Ishikawa (cell line): ENCODE measurements around the gene ITPR1.

Experiments used
- EGR1 ChIP-seq: IDR thresholded peaks from 2 replicates; pipeline ENCODE4 v1.6.1; 2012
- TF ChIP-seq, protein P1 (sequence below): IDR thresholded peaks from 2 replicates; pipeline ENCODE4 v1.6.1; 2012; ENCODE audit warnings: low read depth, mild to moderate bottlenecking

- no peak for TF ChIP-seq EGR1
- TF ChIP-seq, protein P1, sequence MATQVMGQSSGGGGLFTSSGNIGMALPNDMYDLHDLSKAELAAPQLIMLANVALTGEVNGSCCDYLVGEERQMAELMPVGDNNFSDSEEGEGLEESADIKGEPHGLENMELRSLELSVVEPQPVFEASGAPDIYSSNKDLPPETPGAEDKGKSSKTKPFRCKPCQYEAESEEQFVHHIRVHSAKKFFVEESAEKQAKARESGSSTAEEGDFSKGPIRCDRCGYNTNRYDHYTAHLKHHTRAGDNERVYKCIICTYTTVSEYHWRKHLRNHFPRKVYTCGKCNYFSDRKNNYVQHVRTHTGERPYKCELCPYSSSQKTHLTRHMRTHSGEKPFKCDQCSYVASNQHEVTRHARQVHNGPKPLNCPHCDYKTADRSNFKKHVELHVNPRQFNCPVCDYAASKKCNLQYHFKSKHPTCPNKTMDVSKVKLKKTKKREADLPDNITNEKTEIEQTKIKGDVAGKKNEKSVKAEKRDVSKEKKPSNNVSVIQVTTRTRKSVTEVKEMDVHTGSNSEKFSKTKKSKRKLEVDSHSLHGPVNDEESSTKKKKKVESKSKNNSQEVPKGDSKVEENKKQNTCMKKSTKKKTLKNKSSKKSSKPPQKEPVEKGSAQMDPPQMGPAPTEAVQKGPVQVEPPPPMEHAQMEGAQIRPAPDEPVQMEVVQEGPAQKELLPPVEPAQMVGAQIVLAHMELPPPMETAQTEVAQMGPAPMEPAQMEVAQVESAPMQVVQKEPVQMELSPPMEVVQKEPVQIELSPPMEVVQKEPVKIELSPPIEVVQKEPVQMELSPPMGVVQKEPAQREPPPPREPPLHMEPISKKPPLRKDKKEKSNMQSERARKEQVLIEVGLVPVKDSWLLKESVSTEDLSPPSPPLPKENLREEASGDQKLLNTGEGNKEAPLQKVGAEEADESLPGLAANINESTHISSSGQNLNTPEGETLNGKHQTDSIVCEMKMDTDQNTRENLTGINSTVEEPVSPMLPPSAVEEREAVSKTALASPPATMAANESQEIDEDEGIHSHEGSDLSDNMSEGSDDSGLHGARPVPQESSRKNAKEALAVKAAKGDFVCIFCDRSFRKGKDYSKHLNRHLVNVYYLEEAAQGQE, result no peak
Measured at GRCh38 chr3:4686619-4687018, 193.5 kb downstream of the ITPR1 start.
